CD4-positive, alpha-beta T cell (primary cell): ENCODE measurements around the gene TCAF1. TPM values are rescaled to one million over a fixed set of nuclear protein-coding genes. Genes with fewer than 3 reads are reported as not detected.

Experiments
- ATAC-seq: fragments of 200-7000 bp; cut with Tn5 transposase; one replicate; pipeline ENCODE4 v1.10.0; 2022; ENCODE audit warnings: mild to moderate bottlenecking; ENCODE audit not compliant: poor library complexity
- CTCF ChIA-PET: fragments of 350-600 bp; sonication (Branson Sonifier 250); formaldehyde crosslinking; loops from one replicate; lab custom pipeline; 2021; ENCODE audit warnings: antibody characterized with exemption, inconsistent platforms; lab: Charles Lee
- POLR2A ChIA-PET: fragments of 350-600 bp; sonication (Branson Sonifier 250); formaldehyde crosslinking; loops from one replicate; lab custom pipeline; 2021; ENCODE audit warnings: antibody characterized with exemption, inconsistent platforms; lab: Charles Lee
- DNase-seq, 14 experiments: peaks; one replicate each; pipeline ENCODE4 v3.0.0-alpha.2; 2013 to 2020; ENCODE audit warnings: mixed read lengths in 2 of 14
- H3K27ac ChIP-seq, 2 donors: one replicate each; pipeline versions ENCODE4 v1.5.1 to v1.7.0; 2013; ENCODE audit warnings: low read length in 2 of 2, low read depth in 1 of 2, mild to moderate bottlenecking in 1 of 2
- H3K27me3 ChIP-seq, 2 experiments: 1 replicate in 1 of 2; 2 replicates in 1 of 2; pipeline versions ENCODE4 v1.6.1 to v1.7.0; 2013; ENCODE audit warnings: low read length in 2 of 2, control low read depth in 1 of 2, mild to moderate bottlenecking in 1 of 2, moderate library complexity in 1 of 2; ENCODE audit not compliant: insufficient read depth in 2 of 2, control insufficient read depth in 1 of 2
- H3K36me3 ChIP-seq: one replicate; pipeline ENCODE4 v1.6.1; 2013; ENCODE audit warnings: low read length, control low read depth; ENCODE audit not compliant: insufficient read depth
- H3K4me1 ChIP-seq: one replicate; pipeline ENCODE4 v1.6.1; 2013; ENCODE audit warnings: low read length, control low read depth; ENCODE audit not compliant: insufficient read depth
- H3K4me3 ChIP-seq: one replicate; pipeline ENCODE4 v1.5.1; 2013; ENCODE audit warnings: mild to moderate bottlenecking, low read length, moderate library complexity
- H3K9me3 ChIP-seq, 2 experiments: 1 replicate in 1 of 2; 2 replicates in 1 of 2; pipeline versions ENCODE4 v1.6.1 to v1.7.0; 2013; ENCODE audit warnings: low read length in 2 of 2, mild to moderate bottlenecking in 2 of 2, control low read depth in 1 of 2, moderate library complexity in 1 of 2; ENCODE audit not compliant: control insufficient read depth in 1 of 2, insufficient read depth in 1 of 2
- H3K27ac Mint-ChIP-seq: one replicate; pipeline ENCODE4 v1.8.0; 2020; ENCODE audit warnings: mixed read lengths
- H3K27me3 Mint-ChIP-seq: one replicate; pipeline ENCODE4 v1.8.0; 2021; ENCODE audit warnings: mixed read lengths
- H3K36me3 Mint-ChIP-seq: one replicate; pipeline ENCODE4 v1.8.0; 2021; ENCODE audit warnings: low read depth, mixed read lengths
- H3K4me1 Mint-ChIP-seq: one replicate; pipeline ENCODE4 v1.8.0; 2021; ENCODE audit warnings: low read depth, mixed read lengths
- H3K4me3 Mint-ChIP-seq: one replicate; pipeline ENCODE4 v1.8.0; 2020; ENCODE audit warnings: mild to moderate bottlenecking, mixed read lengths
- H3K9me3 Mint-ChIP-seq: one replicate; pipeline ENCODE4 v1.8.0; 2020; ENCODE audit warnings: mixed read lengths
- intact Hi-C, 2 experiments: fragments of 100-400 bp; cut with DNase I in 1 of 2; cut with micrococcal nuclease in 1 of 2; formaldehyde crosslinking; loops; one replicate each; pipeline versions ENCODE4 v1.15.1 to v1.9.0; 2023 to 2025; cut with DNase I, micrococcal nuclease
- total RNA-seq, 174 experiments: library from RNA in 2 of 174; stranded (reverse) in 2 of 174; gene quantifications; one replicate each; pipeline ENCODE4 v1.2.3 and lab custom pipeline; 2021 to 2026
- TF ChIP-seq, protein P1 (sequence below): fragments of 200-600 bp; IDR thresholded peaks from one replicate; pipeline ENCODE4 v1.8.0; 2022; ENCODE audit warnings: antibody characterized with exemption, mild to moderate bottlenecking

TCAF1 gene
- total RNA-seq, 2 experiments from 2014 or later = 7.7 to 8.6 TPM

GRCh38 chr7:143902332-143902899 lies 440 bp upstream of the TCAF1 start:
- Histone ChIP-seq H3K27me3 (no peaks in the 10 kb centered on the region), H3K27ac (no peak overlapping the region), H3K36me3 (no peaks in the 10 kb centered on the region), H3K9me3 (no peaks in the 10 kb centered on the region), H3K4me3 (peak overlapping the region; percentile 88), H3K4me1 (peaks cover 12% of the 10 kb centered on the region)
- ChIA-PET CTCF (interaction anchor here (1.0 to 2.6 kb wide), 5 partner anchors 10 to 165 kb away, joined by 3 to 12 read pairs (median 5); no protein-coding TSS in a partner anchor), POLR2A (interaction anchor here (0.6 to 3.1 kb wide), 6 partner anchors 10 to 518 kb away, joined by 3 to 11 read pairs (median 4); no protein-coding TSS in a partner anchor)
- DNase-seq = peak in 1 of 14 experiments; percentile 23
- peak overlapping the region; percentile 83 for H3K27ac Mint-ChIP-seq
- intact Hi-C loops = loop anchor here (5.0 to 10.0 kb wide), 3 partner anchors 222 to 608 kb away; partner anchors contain the start of gene OR2A14 (in 1 of the 2)
- ATAC-seq = no peak
- peak overlapping the region; percentile 92 for H3K4me3 Mint-ChIP-seq
- peaks cover 38% of the 10 kb centered on the region for H3K4me1 Mint-ChIP-seq
- peaks cover 5% of the 10 kb centered on the region for H3K36me3 Mint-ChIP-seq
- TF ChIP-seq, protein P1, sequence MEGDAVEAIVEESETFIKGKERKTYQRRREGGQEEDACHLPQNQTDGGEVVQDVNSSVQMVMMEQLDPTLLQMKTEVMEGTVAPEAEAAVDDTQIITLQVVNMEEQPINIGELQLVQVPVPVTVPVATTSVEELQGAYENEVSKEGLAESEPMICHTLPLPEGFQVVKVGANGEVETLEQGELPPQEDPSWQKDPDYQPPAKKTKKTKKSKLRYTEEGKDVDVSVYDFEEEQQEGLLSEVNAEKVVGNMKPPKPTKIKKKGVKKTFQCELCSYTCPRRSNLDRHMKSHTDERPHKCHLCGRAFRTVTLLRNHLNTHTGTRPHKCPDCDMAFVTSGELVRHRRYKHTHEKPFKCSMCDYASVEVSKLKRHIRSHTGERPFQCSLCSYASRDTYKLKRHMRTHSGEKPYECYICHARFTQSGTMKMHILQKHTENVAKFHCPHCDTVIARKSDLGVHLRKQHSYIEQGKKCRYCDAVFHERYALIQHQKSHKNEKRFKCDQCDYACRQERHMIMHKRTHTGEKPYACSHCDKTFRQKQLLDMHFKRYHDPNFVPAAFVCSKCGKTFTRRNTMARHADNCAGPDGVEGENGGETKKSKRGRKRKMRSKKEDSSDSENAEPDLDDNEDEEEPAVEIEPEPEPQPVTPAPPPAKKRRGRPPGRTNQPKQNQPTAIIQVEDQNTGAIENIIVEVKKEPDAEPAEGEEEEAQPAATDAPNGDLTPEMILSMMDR = no peak
- no peaks in the 10 kb centered on the region for H3K27me3 Mint-ChIP-seq
- H3K9me3 Mint-ChIP-seq = no peaks in the 10 kb centered on the region

DNA sequence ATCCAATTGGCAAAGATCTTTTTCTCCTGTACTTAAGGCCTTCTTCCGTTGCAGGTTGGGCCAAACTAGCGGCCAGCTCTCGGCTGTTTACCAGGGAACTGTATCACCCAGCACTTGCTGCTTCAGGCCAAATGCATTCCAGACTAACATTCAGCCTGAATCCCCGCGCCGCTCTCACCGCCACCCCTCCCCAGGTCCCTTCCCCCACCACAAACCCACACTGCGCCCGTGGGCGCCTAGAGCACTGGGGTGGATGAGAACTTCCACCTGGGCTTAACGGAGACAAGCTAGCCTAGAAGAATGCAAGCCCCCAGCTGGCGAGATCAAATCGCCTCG lies 676 bp downstream of the TCAF1 start:
- DNase-seq (no peak), ATAC-seq (no peak)
- Histone ChIP-seq H3K9me3 (no peaks in the 10 kb centered on the region), H3K4me3 (peak overlapping the region; percentile 88), H3K27me3 (no peaks in the 10 kb centered on the region), H3K27ac (peak overlapping the region; percentile 52 to 60), H3K36me3 (no peaks in the 10 kb centered on the region), H3K4me1 (peaks cover 12% of the 10 kb centered on the region)
- ChIA-PET POLR2A (interaction anchor here (0.6 to 3.1 kb wide), 3 partner anchors 10 to 17 kb away, joined by 4 to 11 read pairs (median 11); no protein-coding TSS in a partner anchor), CTCF (interaction anchor here (0.7 to 2.6 kb wide), 9 partner anchors 9 to 168 kb away, joined by 3 to 12 read pairs (median 4); no protein-coding TSS in a partner anchor)
- peaks cover 38% of the 10 kb centered on the region for H3K4me1 Mint-ChIP-seq
- H3K27me3 Mint-ChIP-seq = no peaks in the 10 kb centered on the region
- intact Hi-C loops = loop anchor here (5.0 to 10.0 kb wide), 3 partner anchors 224 to 606 kb away; partner anchors contain the start of gene OR2A14 (in 1 of the 2)
- H3K9me3 Mint-ChIP-seq = no peaks in the 10 kb centered on the region
- H3K27ac Mint-ChIP-seq = peak overlapping the region; percentile 83
- H3K4me3 Mint-ChIP-seq = peak overlapping the region; percentile 92
- TF ChIP-seq, protein P1 = no peak
- H3K36me3 Mint-ChIP-seq = peaks cover 5% of the 10 kb centered on the region

- peaks cover 38% of the 10 kb centered on the region for H3K4me1 Mint-ChIP-seq
- ATAC-seq = no peak
- H3K9me3 Mint-ChIP-seq = no peaks in the 10 kb centered on the region
- no peaks in the 10 kb centered on the region for H3K27me3 Mint-ChIP-seq
- H3K4me3 ChIP-seq = no peak overlapping the region
- DNase-seq = no peak
- CTCF ChIA-PET = interaction anchor here (1.2 to 2.6 kb wide), 2 partner anchors 8 to 13 kb away, joined by 3 to 12 read pairs; no protein-coding TSS in a partner anchor
- peak overlapping the region; percentile 83 for H3K27ac Mint-ChIP-seq
- POLR2A ChIA-PET = interaction anchor here (0.9 to 3.1 kb wide), 2 partner anchors 13 to 228 kb away, joined by 4 to 11 read pairs; no protein-coding TSS in a partner anchor
- intact Hi-C loops = loop anchor here (5.0 to 10.0 kb wide), 3 partner anchors 225 to 605 kb away; partner anchors contain the start of gene OR2A14 (in 1 of the 2)
- H3K27me3 ChIP-seq = no peaks in the 10 kb centered on the region
- peak overlapping the region; percentile 92 for H3K4me3 Mint-ChIP-seq
- TF ChIP-seq, protein P1 = no peak
- H3K4me1 ChIP-seq = peaks cover 12% of the 10 kb centered on the region
- no peaks in the 10 kb centered on the region for H3K36me3 ChIP-seq
- no peak overlapping the region for H3K27ac ChIP-seq
- H3K36me3 Mint-ChIP-seq = peaks cover 5% of the 10 kb centered on the region
- H3K9me3 ChIP-seq = no peaks in the 10 kb centered on the region
These were observed 1.7 kb downstream of the TCAF1 start for GRCh38 chr7:143900230-143900766.
